Esophagus squamous epithelium (tissue), 4 donors: ENCODE measurements around the gene AHRR.

Experiments
- CTCF ChIP-seq, 6 experiments: fragments of 450-650 bp in 4 of 6; fragments of 200-600 bp in 2 of 6; sonication (generic) in 2 of 6; IDR thresholded peaks; one replicate each; pipeline ENCODE4 v1.5.1; 2016 to 2019; ENCODE audit warnings: antibody characterized with exemption in 6 of 6, mild to moderate bottlenecking in 4 of 6, moderate library complexity in 4 of 6
- POLR2A ChIP-seq, 4 donors: fragments of 450-650 bp; IDR thresholded peaks; one replicate each; pipeline ENCODE4 v1.6.1; 2017; ENCODE audit warnings: antibody characterized with exemption in 4 of 4, mild to moderate bottlenecking in 4 of 4, moderate library complexity in 3 of 4

GRCh38 chr5:465591-466403 is 144.3 kb downstream of the AHRR start:
- TF ChIP-seq CTCF (IDR thresholded peaks at IDR 0.05) (no peak), POLR2A (IDR thresholded peaks at IDR 0.05) (no peak)
